ENCODE results near the gene PAK6.

Gene PAK6

DNA sequence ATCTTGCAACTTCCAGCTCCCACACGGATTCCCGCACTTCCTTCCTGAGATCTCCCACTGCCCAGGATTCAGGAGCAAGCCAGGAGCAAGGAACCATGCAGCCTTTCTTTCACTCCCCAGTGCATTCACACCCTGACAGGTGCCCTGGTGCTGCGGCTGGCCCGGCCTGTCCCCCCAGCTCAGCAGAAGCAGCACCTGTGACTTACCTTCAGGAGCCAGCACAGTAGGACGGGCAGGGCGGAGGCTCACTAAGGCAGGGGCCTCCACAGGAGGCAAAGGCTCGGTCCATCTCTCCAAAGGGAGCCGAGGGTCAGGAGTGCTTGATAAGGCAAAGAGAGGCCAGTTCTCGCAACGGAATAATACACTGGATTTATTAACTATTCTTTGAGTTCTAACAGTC is 39.2 kb downstream of the PAK6 start:
- no peak for DNase-seq

DNA sequence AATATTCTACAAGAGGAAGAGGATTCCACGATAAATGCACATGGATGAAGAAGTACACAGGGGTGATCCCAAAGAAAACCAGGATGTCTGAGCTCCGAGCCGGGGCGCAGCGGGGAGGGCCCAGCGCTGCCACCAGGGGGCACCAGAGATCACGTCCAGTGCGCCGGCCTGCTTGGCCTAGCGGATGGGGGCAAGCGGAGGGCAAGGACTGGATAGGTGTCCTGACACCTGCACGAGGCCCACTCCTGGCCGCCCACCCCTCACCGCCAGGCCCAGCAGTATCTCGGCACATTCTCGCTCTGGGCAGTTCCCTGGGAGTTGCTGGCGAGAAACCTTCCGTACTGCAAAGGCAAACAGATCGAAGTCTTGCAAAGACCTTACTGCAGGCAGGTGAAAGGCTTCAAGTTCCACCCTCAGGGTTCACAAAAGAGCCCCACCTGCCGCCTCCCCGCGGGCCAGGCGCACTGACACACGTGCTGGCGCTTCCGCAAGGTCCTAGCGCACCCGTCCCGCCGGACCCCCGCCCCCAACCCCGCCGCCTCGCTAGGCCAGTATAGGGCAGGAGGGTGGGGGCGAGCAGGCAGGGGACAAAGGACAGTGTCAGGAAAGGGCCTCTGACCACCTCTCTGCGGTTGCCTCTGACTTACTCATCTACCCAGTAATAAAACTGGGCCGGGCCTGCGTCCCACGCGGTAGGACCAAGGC is 40.7 kb downstream of the PAK6 start:
- peak; percentile 32 to 40 for DNase-seq

DNA sequence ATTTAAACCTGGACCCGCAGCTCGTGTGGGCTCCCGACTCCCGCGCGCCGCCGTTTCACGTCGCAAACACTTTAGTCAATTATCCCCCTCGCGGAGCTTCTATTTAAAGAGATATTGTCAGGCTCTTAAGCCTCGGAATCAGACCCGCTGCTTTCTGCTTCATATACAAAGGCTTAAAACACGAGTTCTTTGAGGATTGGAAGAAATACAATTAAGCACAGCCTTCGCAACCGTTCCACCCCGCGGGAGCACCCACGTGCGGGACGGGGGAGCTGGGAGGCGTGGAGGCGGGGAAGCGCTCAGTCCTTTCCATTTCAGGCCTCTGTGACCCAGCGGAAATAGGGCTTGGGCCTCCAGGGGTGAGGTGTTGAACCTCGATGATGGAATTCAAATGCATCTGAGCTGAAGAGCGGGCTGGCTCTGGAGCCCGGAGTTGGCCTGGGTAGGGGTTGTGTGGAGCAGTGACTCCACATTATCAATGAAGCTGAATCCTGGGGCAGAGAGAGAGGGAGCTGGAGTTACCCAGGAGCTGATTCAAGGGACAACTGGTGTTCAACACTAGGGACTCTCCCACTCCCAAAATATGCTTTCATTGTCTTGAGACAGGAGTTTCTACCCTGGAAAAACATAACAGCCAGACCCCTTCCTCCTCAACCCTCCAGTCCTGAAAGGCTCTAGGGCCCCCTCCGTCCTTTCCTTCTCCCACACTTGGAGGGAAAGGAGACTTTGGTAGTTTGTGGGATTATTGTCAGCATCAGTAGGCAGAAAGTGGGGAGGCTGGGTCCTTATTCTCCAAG is 41.6 kb downstream of the PAK6 start:
- no peak for DNase-seq

DNA sequence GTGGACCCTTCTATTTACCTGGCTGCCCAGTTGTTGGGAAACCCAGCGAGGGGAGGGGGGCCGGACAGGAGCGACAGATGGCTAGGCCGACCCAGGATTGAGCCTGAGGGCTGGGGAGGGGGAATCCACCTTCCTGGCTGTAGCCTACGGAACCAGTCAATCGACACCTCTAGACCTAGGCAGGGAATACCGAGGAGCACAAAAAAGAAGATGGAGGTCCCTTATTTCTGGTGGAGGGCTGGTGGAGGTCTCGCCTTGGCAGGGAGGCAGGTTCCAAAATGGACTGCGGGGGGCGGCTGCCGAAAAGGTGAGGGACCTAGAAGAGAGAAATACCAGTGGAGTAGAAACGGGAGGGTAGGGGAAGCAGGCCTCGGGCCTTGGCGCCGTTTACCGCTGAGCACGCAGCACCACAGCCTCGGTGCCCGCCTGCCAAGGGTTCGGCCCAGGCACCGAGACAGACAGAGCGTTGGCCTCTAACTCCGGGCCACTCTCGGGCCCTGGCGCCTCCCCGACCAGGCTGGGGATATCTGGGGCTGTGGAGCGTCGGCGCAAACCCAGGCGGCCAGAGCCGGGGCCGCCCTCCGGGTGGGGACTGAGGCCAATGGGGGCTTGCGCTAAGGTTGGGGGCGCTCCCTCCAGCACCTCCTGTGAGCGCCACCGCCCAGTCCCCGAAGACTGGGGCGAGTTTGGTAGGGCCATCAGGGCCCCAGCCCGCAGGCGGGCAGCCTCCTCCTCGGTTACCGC is 42.4 kb downstream of the PAK6 start:
- no peak for DNase-seq

DNA sequence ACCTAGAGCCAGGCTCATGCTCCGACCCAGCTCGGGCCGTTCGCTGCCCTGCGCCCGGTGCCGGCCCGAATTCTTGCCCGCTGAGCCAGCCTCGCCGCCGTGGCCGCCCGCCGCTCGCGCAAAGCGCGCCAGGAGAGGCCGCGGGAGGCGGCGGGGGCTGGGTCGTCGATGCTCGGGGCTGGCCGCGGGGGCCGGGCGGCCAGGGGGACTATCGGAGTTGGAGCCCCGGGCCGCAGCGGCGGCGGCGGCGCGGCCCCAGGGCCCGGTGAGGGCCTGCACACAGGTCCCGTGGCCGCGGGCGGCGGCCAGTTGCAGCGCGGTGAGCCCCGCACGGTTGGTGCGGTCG is 42.9 kb downstream of the PAK6 start:
- DNase-seq = no peak

DNA sequence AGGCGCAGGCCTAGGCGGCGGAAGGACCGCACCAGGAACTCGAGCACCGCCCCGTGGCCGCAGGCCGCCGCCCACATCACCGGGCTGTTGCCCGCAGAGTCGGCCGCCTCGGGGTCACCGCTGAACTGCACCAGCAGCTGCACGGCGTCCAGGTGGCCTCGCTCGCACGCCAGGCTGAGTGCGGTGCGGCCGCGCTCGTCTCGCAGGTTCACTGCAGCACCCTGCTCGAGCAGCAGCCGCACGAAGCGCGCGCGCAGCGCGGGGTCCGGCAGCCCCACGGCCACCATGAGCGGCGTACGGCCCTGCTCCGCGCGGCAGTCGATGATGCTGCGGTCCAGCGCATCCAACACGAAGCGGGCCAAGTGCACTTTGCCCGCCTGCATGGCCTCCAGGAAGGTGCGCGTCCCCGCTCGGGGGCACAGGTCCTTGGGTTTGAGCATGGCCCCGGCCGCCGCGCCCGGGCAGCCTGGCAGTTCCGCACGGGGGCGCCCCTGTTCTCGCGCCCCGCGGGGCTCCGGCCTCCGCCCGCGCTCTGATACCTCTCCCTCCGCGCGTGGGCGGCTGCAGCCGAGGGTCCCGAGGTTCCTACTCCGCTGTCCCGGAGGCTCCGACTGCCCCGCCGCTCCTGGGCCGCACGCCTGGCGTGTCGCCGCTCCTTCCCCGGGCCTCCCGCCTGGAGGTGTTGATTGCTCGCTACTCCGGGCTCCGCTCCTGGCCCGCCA is 43.4 kb downstream of the PAK6 start:
- DNase-seq = peak; percentile 15 to 49

DNA sequence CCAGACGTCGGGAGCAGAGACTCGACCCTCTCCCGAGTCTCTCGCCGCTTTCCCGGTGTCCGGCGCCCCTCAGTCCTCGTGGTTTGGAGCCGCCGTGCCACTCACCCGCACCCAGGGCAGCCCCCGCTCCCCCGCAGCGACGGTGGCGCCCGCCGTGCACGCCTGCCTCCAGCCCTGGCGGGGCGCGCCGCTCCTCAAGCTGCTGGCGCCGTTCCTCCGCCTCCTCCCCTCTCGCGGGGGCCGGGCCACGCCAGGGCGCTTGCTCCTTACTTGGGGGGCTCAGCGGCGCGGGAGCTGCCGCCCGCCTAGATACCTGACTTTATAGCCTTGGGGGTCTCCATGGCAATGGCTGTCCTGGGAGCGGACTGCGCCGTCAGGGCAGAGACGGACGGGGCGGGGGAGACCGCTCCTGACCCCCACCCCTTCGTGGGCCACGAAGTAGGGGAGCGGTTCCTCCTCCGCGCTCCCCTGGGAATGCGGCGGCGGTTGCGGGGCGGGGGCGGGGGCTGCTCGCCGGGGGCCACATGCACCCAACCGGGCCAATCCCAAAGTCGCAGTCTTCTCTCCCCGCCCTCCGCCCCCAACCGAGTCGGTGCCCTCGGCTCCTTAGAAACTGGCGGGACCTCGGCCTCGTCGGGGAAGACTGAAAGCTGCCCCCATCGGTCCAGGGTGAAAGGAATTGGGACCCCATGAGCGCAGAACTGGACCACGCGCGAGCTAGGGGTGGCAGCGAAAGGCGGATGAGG is 44.2 kb downstream of the PAK6 start, which contains the start of gene ANKRD63:
ANKRD63 (minus strand) TSS at position 196 of the 746 bp plus-strand sequence. CDS start 478 bp downstream, outside the sequence.
- peak in 1 of 2 experiments; percentile 40 for DNase-seq

DNA sequence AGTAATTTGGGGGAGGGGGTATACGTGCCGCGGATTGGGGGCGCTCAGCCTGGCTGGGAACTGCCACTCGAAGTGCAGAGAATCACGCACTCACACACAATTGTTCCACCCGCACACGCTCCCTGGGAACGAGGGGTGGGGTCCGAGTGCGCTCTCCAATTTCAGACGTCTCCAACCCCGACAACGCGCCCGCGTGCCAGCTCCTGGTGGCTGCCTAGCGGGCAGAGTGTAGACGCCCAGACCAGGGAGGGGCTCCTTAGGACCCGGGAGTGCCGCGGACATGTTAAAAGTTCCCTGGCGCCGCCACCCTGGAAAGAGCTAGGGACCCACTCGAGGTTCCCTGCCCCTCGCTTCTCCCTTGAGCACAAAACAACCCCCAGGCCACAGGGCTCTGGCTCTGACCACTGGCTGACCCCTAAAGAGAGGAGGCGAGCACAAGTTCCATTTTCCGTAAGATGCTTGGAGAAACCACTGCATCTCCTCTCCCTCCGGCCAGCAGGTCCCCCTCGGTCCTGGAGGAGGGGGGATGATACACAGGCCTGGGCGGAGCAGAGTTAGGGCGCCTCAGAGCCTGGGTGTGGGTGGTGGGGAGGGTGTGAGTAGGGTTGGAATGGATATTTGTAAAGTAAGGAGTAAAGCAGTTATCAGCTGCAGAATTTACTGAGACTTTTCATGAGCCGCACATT is 44.9 kb downstream of the PAK6 start:
- DNase-seq = no peak

DNA sequence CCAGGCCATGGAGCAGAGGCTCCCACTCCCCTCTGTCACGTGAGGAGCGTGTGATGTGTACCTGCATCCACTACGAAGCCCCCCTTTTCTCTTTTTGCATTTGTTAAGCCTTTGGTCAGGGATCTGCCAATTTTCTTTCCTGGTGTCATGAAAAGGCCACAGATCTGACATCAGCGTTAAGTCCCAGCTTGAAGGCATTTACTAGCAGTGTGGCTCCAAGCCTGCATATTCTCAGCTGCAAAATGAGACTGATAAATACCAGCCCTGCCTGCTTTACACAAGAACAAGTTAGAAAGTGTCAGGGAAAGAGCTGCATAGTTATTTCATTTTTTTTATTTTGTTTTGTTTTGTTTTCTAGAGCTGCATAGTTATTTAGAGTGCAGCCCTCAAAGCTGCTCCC is 46.3 kb downstream of the PAK6 start:
- no peak for DNase-seq

DNA sequence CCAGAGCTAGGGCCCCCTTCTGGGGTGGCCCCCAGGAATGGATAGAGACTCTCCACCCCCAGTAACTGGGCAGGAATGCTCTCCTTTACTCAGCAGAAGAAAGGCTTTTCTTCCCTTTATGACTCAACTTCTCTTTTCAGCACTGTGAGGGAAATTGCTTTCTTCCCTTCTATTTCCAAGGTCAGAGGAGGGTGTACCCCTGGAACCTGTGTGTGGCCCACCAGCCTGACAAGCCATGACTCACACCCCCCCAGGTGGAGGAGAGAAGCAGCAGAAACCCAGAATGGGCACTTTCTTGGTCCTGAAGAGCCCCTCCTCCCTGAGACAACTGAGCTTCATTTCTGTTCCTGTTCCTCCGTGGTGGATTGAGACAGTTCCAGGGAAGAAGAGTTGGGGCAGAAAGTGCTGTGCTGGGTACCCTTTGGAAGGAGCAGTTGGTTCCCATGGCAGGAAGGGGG is 46.7 kb downstream of the PAK6 start:
- no peak for DNase-seq

DNA sequence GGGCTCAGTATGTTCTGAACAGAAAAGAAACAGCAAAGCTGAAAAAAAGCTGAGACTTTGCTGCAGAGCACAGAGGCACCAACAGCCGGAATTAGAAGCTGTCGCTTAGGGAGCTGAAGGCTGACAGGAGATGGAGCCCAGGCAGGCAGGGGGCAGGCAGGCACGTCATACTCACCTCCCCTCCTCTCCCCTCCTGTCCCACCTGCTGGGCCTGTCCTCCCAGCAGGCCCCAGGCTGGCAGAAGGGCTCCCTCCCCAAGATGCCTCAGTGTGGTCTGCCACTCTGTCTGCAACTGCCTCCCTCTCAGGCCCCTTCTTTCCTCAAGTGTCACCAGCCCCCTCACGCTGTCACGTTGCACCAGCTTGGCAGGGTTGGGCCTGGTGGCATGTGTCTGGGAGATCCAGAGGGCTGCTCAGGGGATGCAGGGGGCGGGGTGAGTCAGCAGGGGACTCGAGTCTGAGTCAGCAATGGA is 47.2 kb downstream of the PAK6 start:
- no peak for DNase-seq

DNA sequence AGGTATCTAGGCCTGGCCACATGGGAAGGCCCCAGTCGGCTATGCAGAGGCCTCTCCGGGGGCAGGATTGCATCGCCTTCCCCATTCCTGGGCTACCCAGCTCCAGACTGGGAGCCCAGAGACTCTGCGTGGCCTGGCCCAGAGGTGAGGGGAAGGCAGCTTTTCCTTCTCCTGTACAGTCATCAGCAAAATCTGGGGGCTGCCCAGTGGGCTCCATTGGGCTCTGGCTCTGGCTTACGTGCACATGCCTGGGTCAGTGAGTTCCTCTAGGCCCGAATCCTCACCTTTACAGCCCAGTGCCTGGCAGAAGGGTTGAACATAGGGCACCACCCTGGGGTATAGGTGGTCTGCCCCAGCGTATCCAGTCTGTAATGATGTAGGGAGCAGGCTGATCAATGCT is 47.9 kb downstream of the PAK6 start:
- no peak for DNase-seq

DNA sequence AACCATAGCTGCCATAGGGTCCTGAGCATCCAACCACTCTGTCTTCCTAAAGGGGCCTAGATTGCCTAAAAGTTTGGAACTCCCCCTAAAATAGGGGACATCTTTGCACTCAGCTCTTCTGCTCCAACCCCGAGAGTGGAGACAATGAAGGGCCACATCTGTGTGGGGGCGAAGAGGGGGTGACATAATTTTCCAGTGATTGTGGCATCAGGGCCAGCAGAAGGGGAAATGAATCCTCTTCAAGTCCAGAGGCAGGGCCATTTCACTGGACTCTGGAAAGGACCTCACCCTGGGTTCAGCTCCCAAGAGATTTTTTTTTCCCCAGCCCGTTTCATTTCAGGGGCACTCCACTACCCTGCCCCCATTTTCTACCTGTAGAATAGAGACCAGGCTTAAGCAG is 48.6 kb downstream of the PAK6 start:
- no peak for DNase-seq

DNA sequence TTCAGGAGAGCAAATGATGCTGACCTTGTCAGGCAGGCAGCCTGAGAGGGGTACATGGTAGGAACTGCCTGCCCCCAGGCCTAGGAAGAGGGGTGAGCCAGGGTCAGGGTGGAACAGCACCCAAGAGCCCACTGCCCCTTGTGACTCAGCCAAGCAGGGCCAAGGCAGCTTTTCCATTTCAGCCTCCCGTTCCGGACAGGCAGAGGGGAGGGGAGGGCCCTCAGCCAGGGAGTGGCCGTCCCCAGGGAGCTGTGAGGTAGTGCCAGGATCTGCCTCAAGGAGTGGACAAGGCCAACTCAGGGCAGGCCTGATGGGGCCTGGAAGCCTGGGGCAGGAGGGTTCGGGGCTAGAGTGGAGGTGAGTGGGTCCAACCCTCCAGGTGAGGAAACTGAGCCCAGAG is 49.1 kb downstream of the PAK6 start:
- no peak for DNase-seq

DNA sequence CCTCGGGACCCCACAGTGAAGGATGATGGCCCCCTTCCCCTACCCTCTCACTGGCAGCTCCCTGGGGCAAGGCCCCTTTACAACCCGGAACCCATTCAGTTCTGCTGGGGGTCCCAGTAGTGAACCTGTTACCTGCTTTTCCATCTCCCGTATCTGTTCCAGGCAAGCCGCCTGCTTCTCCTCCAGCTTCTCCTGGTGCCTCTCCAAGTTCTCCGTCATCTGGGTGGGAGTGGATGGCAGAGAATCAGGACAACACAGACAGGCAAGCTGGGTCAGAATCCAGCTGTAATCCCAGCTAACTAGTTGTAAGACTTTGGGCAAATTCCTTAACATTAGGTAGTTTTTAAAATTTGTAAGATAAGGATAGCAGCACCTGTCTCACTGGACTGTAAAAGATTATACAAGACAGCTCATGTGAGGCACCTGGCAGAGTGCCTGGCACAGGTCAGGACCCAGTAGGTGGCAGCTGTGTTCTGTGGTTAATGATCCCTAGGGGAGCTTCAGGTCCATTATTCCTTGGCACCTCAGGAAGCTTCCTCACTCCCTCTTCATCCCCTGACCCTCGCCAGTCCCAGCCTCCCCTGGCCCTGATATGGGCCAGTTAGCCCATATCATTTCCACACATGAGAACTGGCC is 50.4 kb downstream of the PAK6 start:
- DNase-seq = peak in 1 of 2 experiments; percentile 50

DNA sequence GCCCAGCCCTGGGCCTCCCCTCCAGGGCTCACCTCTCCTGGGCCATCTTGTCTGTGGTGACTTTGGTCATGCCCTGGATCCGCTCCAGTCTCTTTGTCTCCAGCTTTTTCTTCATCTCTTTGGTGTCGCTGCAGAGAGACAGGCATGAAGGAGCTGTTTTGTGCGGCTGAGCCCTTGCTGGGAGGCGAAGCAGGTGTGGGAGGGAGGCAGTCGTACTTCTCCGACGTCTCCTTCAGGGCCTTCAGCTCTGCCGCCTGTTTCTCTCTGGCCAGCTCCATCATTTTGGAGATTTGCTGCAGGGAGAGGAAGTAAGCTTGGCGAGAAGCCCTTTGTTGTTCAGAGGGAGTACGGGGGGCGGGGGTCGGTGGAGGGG is 51.7 kb downstream of the PAK6 start:
- DNase-seq = no peak

DNA sequence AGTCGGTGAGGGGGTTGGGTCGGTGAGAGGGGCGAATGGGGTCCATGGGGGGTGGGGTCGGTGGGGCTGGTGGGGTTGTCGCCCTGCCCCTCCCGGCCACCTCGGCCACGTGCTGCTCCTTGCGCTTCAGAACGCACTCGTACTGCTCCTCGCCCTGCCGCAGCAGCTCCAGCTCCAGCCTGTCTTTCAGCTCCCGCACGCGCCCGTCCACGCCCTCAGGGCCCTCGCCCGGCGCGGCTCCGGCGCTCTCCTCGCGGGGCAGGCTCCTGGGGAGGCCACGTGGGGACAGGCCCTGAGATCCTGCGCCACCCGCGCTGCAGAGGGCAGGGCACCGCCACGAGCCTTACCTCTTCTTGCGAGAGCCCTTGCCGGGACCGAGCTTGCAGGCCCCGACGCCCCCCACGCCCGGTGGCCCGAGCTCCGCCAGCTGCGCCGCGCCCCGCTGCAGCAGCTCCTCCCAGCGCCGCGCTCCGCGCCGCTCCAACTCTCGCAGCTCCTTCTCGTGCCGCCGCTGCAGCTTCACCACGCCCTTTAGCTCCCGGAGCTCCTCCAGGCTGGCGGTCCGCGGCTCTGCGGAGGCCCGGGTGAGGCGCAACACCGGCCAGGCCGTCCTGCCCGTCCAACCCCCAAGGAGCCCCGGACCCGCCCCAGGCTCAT is 52.2 kb downstream of the PAK6 start:
- no peak for DNase-seq

DNA sequence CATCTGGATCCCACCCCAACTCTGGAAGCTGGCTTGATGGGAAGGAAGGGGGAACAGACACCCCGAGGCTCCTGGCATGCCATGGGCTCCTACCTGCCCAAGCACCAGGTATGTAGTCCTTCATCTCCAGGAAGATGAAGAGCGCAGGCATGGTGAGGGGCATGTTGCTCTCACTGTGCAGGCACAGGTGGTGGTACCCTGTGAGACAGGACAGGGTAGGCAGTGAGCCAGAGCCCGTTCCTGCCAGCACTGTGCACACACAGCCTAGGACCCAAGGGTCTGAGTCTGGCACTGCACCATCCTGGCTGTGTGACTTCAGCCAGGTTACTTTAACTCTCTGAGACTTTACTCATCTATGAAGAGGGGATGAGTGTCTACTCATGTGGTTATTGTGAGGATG is 53.4 kb downstream of the PAK6 start:
- DNase-seq = no peak

DNA sequence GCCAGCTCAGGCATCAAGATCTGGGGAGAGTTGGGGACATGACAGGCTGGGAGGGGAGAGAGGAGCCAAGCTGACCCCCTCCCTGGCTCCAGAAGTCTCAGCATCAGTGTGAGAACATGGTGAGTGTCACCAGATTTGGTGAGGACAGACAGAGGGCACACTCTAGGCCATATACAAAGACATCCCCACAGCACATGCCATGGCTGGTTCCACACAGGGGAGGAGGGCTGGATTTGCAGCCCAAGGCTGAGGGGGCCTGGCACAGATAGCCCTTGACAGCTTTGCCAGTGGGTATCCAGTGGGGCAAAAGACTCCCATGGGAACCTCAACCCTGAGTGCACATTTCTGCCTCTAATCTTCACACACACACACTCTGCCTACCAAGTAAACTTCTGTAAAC is 54.1 kb downstream of the PAK6 start:
- DNase-seq = no peak
